Natural killer cell (primary cell): Measurements from ENCODE around the gene NPC2. TPM values are rescaled to one million over a fixed set of nuclear protein-coding genes. Genes with fewer than 3 reads are reported as not detected.

Source experiments
- ATAC-seq, 3 donors: fragments of 150-1000 bp in 2 of 3; fragments of 200-7000 bp in 1 of 3; cut with Tn5 transposase; 1 replicate in 1 of 3; 2 replicates in 2 of 3; pipeline ENCODE4 v1.10.0; 2021; ENCODE audit warnings: mild to moderate bottlenecking in 2 of 3, moderate library complexity in 2 of 3
- DNase-seq, 2 donors: peaks; one replicate each; pipeline versions ENCODE4 v3.0.0 to v3.0.0-alpha.2; 2013 to 2021; ENCODE audit warnings: mixed read lengths in 1 of 2
- H3K27ac ChIP-seq: one replicate; pipeline ENCODE4 v1.5.1; 2013; ENCODE audit warnings: mild to moderate bottlenecking, low read length
- H3K27me3 ChIP-seq: one replicate; pipeline ENCODE4 v1.6.1; 2013; ENCODE audit warnings: low read length; ENCODE audit not compliant: control insufficient read depth, insufficient read depth
- H3K36me3 ChIP-seq: one replicate; pipeline ENCODE4 v1.6.1; 2013; ENCODE audit warnings: low read length; ENCODE audit not compliant: control insufficient read depth, insufficient read depth
- H3K4me1 ChIP-seq: one replicate; pipeline ENCODE4 v1.6.1; 2013; ENCODE audit warnings: low read length; ENCODE audit not compliant: control insufficient read depth, insufficient read depth
- H3K4me3 ChIP-seq: one replicate; pipeline ENCODE4 v1.5.1; 2013; ENCODE audit warnings: low read length
- H3K9me3 ChIP-seq: one replicate; pipeline ENCODE4 v1.6.1; 2013; ENCODE audit warnings: low read length; ENCODE audit not compliant: control insufficient read depth, insufficient read depth
- H3K27ac Mint-ChIP-seq, 2 donors: one replicate each; pipeline ENCODE4 v1.8.0; 2022; ENCODE audit warnings: mild to moderate bottlenecking in 2 of 2, mixed read lengths in 2 of 2, moderate library complexity in 1 of 2
- H3K27me3 Mint-ChIP-seq, 2 donors: one replicate each; pipeline ENCODE4 v1.8.0; 2022; ENCODE audit warnings: low read depth in 2 of 2, mixed read lengths in 2 of 2
- H3K36me3 Mint-ChIP-seq: one replicate; pipeline ENCODE4 v1.8.0; 2022; ENCODE audit warnings: mixed read lengths
- H3K4me1 Mint-ChIP-seq, 2 donors: one replicate each; pipeline ENCODE4 v1.8.0; 2022; ENCODE audit warnings: mixed read lengths in 2 of 2
- H3K4me3 Mint-ChIP-seq: one replicate; pipeline ENCODE4 v1.8.0; 2022; ENCODE audit warnings: mild to moderate bottlenecking, moderate library complexity, mixed read lengths
- H3K9me3 Mint-ChIP-seq, 2 donors: one replicate each; pipeline ENCODE4 v1.8.0; 2022; ENCODE audit warnings: mixed read lengths in 2 of 2
- WGBS: methylation state at CpG from one replicate; pipeline ENCODE4 v1.1.7; 2013; ENCODE audit warnings: missing lambda C conversion rate; ENCODE audit not compliant: insufficient coverage; 5-methylcytosine and 5-hydroxymethylcytosine counted together
- intact Hi-C: fragments of 100-400 bp; cut with micrococcal nuclease; formaldehyde crosslinking; loops from one replicate; pipeline ENCODE4 v1.14.2; 2022
- total RNA-seq, 4 donors: library from RNA; stranded (reverse); fragments of 120-200 nt in 1 of 4; gene quantifications; one replicate each; pipeline versions ENCODE4 v1.2.3 to v1.2.4, GENCODE V29; 2013 to 2022
- TF ChIP-seq, protein P1 (sequence below): fragments of 200-600 bp; IDR thresholded peaks from one replicate; pipeline ENCODE4 v1.8.0; 2022; ENCODE audit warnings: antibody characterized with exemption

The NPC2 gene
- total RNA-seq, 3 donors from 2014 or later (not counting 1 experiment from before 2014, with no cell fraction given) = 33.2 to 53.6 (median 33.5) TPM

GRCh38 chr14:74509587-74510222 lies 16.6 kb upstream of the NPC2 start:
- TF ChIP-seq, protein P1, sequence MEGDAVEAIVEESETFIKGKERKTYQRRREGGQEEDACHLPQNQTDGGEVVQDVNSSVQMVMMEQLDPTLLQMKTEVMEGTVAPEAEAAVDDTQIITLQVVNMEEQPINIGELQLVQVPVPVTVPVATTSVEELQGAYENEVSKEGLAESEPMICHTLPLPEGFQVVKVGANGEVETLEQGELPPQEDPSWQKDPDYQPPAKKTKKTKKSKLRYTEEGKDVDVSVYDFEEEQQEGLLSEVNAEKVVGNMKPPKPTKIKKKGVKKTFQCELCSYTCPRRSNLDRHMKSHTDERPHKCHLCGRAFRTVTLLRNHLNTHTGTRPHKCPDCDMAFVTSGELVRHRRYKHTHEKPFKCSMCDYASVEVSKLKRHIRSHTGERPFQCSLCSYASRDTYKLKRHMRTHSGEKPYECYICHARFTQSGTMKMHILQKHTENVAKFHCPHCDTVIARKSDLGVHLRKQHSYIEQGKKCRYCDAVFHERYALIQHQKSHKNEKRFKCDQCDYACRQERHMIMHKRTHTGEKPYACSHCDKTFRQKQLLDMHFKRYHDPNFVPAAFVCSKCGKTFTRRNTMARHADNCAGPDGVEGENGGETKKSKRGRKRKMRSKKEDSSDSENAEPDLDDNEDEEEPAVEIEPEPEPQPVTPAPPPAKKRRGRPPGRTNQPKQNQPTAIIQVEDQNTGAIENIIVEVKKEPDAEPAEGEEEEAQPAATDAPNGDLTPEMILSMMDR = no peak
- peaks cover 6% of the 10 kb centered on the region for H3K4me1 ChIP-seq
- H3K36me3 ChIP-seq = no peaks in the 10 kb centered on the region
- intact Hi-C loops = no loop called here
- no peak overlapping the region for H3K4me3 ChIP-seq
- 91% methylated on average over 9 of the region's 10 CpGs for WGBS
- ATAC-seq (no peak), DNase-seq (no peak)
- H3K27me3 ChIP-seq = no peaks in the 10 kb centered on the region
- H3K36me3 Mint-ChIP-seq = no peaks in the 10 kb centered on the region
- H3K9me3 Mint-ChIP-seq = no peaks in the 10 kb centered on the region
- H3K4me1 Mint-ChIP-seq = peaks cover 0 to 12% of the 10 kb centered on the region in 2 donors
- no peaks in the 10 kb centered on the region for H3K27me3 Mint-ChIP-seq
- no peak overlapping the region for H3K27ac ChIP-seq
- no peaks in the 10 kb centered on the region for H3K9me3 ChIP-seq
- no peak overlapping the region for H3K4me3 Mint-ChIP-seq
- no peak overlapping the region for H3K27ac Mint-ChIP-seq

DNA sequence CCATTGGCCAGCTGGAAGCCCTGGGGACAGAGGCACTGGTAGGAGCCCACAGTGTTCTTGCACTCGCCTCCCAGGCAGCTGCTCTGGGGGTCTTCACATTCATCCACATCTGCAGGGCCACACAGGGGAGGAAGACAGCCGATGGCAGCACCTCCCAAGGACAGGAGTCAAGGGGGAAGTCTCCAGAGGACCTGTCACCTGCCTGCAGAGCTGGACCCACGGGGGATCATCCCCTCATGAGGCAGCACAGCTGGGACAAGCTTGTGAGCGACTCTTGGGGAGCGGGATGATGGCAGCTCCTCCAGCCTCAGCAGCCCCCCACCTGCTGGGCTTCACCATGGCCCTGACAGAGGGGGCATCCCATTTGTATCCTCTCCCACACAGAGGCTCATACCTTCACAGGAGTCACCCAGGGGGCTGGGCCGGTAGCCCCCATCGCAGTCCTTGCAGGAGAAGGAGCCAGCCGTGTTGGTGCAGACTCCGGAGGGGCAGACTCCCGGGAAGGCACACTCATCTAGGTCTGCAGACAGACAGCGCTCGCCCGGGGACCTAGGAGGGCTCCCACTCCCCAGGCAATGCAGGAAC lies 15.8 kb upstream of the NPC2 start:
- TF ChIP-seq, protein P1 = no peak
- intact Hi-C loops = no loop called here
- no peak overlapping the region for H3K27ac Mint-ChIP-seq
- no peaks in the 10 kb centered on the region for H3K9me3 Mint-ChIP-seq
- H3K4me1 Mint-ChIP-seq = peaks cover 0 to 8% of the 10 kb centered on the region in 2 donors
- Histone ChIP-seq H3K27ac (no peak overlapping the region), H3K9me3 (no peaks in the 10 kb centered on the region), H3K36me3 (no peaks in the 10 kb centered on the region), H3K4me3 (no peak overlapping the region), H3K4me1 (no peaks in the 10 kb centered on the region), H3K27me3 (no peaks in the 10 kb centered on the region)
- 87% methylated on average over 13 of the region's 13 CpGs for WGBS
- DNase-seq (no peak), ATAC-seq (no peak)
- H3K27me3 Mint-ChIP-seq = no peaks in the 10 kb centered on the region
- no peak overlapping the region for H3K4me3 Mint-ChIP-seq
- no peaks in the 10 kb centered on the region for H3K36me3 Mint-ChIP-seq

GRCh38 chr14:74508292-74508731 lies 15.2 kb upstream of the NPC2 start:
- no peak overlapping the region for H3K27ac Mint-ChIP-seq

More at GRCh38 chr14:74508292-74508731, 15.2 kb upstream of the NPC2 start:
- intact Hi-C loops = no loop called here
- TF ChIP-seq, protein P1 = no peak
- Mint-ChIP-seq H3K4me1 (peaks cover 0 to 8% of the 10 kb centered on the region in 2 donors), H3K27me3 (no peaks in the 10 kb centered on the region), H3K4me3 (no peak overlapping the region), H3K9me3 (no peaks in the 10 kb centered on the region), H3K36me3 (no peaks in the 10 kb centered on the region)
- H3K36me3 ChIP-seq = no peaks in the 10 kb centered on the region
- H3K4me3 ChIP-seq = no peak overlapping the region
- ATAC-seq (no peak), DNase-seq (no peak)
- no peak overlapping the region for H3K27ac ChIP-seq
- no peaks in the 10 kb centered on the region for H3K4me1 ChIP-seq
- H3K9me3 ChIP-seq = no peaks in the 10 kb centered on the region
- no peaks in the 10 kb centered on the region for H3K27me3 ChIP-seq
- WGBS = 69% methylated on average over 13 of the region's 15 CpGs
